GM12878 (cell line): Measurements from ENCODE around the gene FUBP1. TPM values are rescaled to one million over a fixed set of nuclear protein-coding genes. Genes with fewer than 3 reads are reported as not detected.

Experiments
- ATAC-seq: fragments of 200-7000 bp; cut with Tn5 transposase; 3 replicates; pipeline ENCODE4 v1.9.1; 2020; ENCODE audit warnings: mild to moderate bottlenecking, moderate library complexity
- Bru-seq: library from RNA; stranded (reverse); fragments of 400-500 nt; gene quantifications from one replicate; lab custom pipeline; 2021; lab: Mats Ljungman, UMichigan
- BruChase-seq, 2 experiments: library from RNA; stranded (reverse); fragments of 400-500 nt; gene quantifications; one replicate each; lab custom pipeline; 2021; lab: Mats Ljungman, UMichigan
- BruUV-seq: library from RNA; stranded (reverse); fragments of 400-500 nt; replicated peaks from 2 replicates; lab custom pipeline; 2021; lab: Mats Ljungman, UMichigan
- CTCF ChIA-PET: fragments of 300-600 bp; sonication (Branson Sonifier 250); formaldehyde crosslinking; extraction: SDS; loops from one replicate; lab custom pipeline; 2021; ENCODE audit warnings: inconsistent platforms; lab: Yijun Ruan, JAX
- POLR2A ChIA-PET: fragments of 350-600 bp; formaldehyde crosslinking; extraction: SDS; loops from one replicate; lab custom pipeline; 2021; ENCODE audit warnings: inconsistent platforms; lab: Charles Lee
- RAD21 ChIA-PET: fragments of 300-600 bp; sonication (Branson Sonifier 250); formaldehyde crosslinking; loops from one replicate; lab custom pipeline; 2023; ENCODE audit warnings: antibody characterized with exemption; ENCODE audit not compliant: unreplicated experiment; lab: Charles Lee
- SMC1A ChIA-PET: fragments of 300-600 bp; sonication (Branson Sonifier 250); formaldehyde crosslinking; loops from one replicate; lab custom pipeline; 2023; ENCODE audit not compliant: unreplicated experiment, uncharacterized antibody; lab: Charles Lee
- DNase-seq: peaks from one replicate; pipeline ENCODE4 v3.0.0-alpha.2; 2011; ENCODE audit warnings: low read depth, low spot score
- FAIRE-seq: peaks from 3 replicates; lab custom pipeline; 2011; peaks lifted over from hg19 to GRCh38; lab: Jason Lieb, UNC
- H2AFZ ChIP-seq: 2 replicates; pipeline ENCODE4 v1.6.0; 2011; ENCODE audit warnings: low read depth, low read length, control low read depth; ENCODE audit not compliant: control insufficient read depth
- H3K27ac ChIP-seq: 2 replicates; pipeline ENCODE4 v1.5.1; 2011; ENCODE audit warnings: control low read depth; ENCODE audit not compliant: control insufficient read depth, insufficient read depth
- H3K27me3 ChIP-seq, 2 experiments: replicated peaks in 1 of 2; 2 replicates each; pipeline versions ENCODE4 v1.6.0 to v1.6.1; 2011; ENCODE audit warnings: low read length in 1 of 2; ENCODE audit not compliant: control insufficient read depth in 2 of 2, insufficient read depth in 2 of 2
- H3K36me3 ChIP-seq, 2 experiments: 2 replicates each; pipeline ENCODE4 v1.5.1; 2011; ENCODE audit warnings: low read length in 1 of 2; ENCODE audit not compliant: control insufficient read depth in 2 of 2, insufficient read depth in 2 of 2
- H3K4me1 ChIP-seq: 2 replicates; pipeline ENCODE4 v1.6.1; 2011; ENCODE audit warnings: mild to moderate bottlenecking, low read length, moderate library complexity, mixed read lengths; ENCODE audit not compliant: control insufficient read depth, insufficient read depth
- H3K4me2 ChIP-seq: 2 replicates; pipeline ENCODE4 v1.6.0; 2011; ENCODE audit warnings: control low read depth; ENCODE audit not compliant: control insufficient read depth, insufficient read depth
- H3K4me3 ChIP-seq: fragments of 200-600 bp; sonication (generic); 2 replicates; pipeline ENCODE4 v1.5.1; 2016
- H3K79me2 ChIP-seq: 2 replicates; pipeline ENCODE4 v1.6.0; 2011; ENCODE audit warnings: low read length; ENCODE audit not compliant: control insufficient read depth, insufficient read depth
- H3K9ac ChIP-seq: 2 replicates; pipeline ENCODE4 v1.8.0; 2011; ENCODE audit warnings: low read length, control low read depth, mixed read lengths; ENCODE audit not compliant: control insufficient read depth, insufficient read depth
- H3K9me3 ChIP-seq: replicated peaks from 3 replicates; pipeline ENCODE4 v1.5.1; 2011; ENCODE audit warnings: mild to moderate bottlenecking, low read length; ENCODE audit not compliant: control insufficient read depth, insufficient read depth
- H4K20me1 ChIP-seq: 2 replicates; pipeline ENCODE4 v1.6.0; 2011; ENCODE audit not compliant: control insufficient read depth, insufficient read depth
- HDAC6 ChIP-seq: fragments of 200-600 bp; sonication (generic); IDR thresholded peaks from one replicate; pipeline ENCODE4 v1.8.0; 2017; ENCODE audit warnings: antibody characterized with exemption; ENCODE audit not compliant: unreplicated experiment
- KAT2A ChIP-seq: conservative IDR thresholded peaks from 2 replicates; pipeline ENCODE4 v1.6.1; 2011; ENCODE audit warnings: low read depth, low read length; ENCODE audit not compliant: control insufficient read depth
- MTA3 ChIP-seq: IDR thresholded peaks from 2 replicates; pipeline ENCODE4 v1.6.1; 2012; ENCODE audit warnings: low read length, inconsistent platforms, borderline replicate concordance
- NBN ChIP-seq: fragments of 450-650 bp; IDR thresholded peaks from 2 replicates; pipeline ENCODE4 v1.6.1; 2016
- NFXL1 ChIP-seq: fragments of 450-650 bp; IDR thresholded peaks from 2 replicates; pipeline ENCODE4 v1.6.1; 2017; ENCODE audit warnings: antibody characterized with exemption, mild to moderate bottlenecking, borderline replicate concordance
- NFYA ChIP-seq: IDR thresholded peaks from 2 replicates; pipeline ENCODE4 v1.6.1; 2011; ENCODE audit warnings: low read depth, mild to moderate bottlenecking, low read length, improper control_type of control experiment, borderline replicate concordance
- NR2F1 ChIP-seq: fragments of 450-650 bp; conservative IDR thresholded peaks from 2 replicates; pipeline ENCODE4 v1.6.1; 2017; ENCODE audit warnings: mild to moderate bottlenecking
- PBX3 ChIP-seq: IDR thresholded peaks from 2 replicates; pipeline ENCODE4 v1.6.1; 2011; ENCODE audit warnings: mild to moderate bottlenecking, low read depth, low read length, moderate library complexity; ENCODE audit not compliant: insufficient replicate concordance
- STAT3 ChIP-seq: IDR thresholded peaks from 2 replicates; pipeline ENCODE4 v1.6.1; 2011; ENCODE audit warnings: low read depth, low read length, improper control_type of control experiment
- TCF7 ChIP-seq: IDR thresholded peaks from 2 replicates; pipeline ENCODE4 v1.6.1; 2014; ENCODE audit warnings: antibody characterized with exemption, borderline replicate concordance
- YBX1 ChIP-seq: fragments of 450-650 bp; IDR thresholded peaks from 2 replicates; pipeline ENCODE4 v1.6.1; 2016; ENCODE audit warnings: antibody characterized with exemption
- ZNF274 ChIP-seq: IDR thresholded peaks from one replicate; pipeline ENCODE4 v1.8.0; 2011; ENCODE audit not compliant: insufficient read length, insufficient read depth
- WGBS: methylation state at CpG from one replicate; pipeline ENCODE4 v1.1.6; 2016; ENCODE audit warnings: low lambda C conversion rate; ENCODE audit not compliant: insufficient replicate concordance, insufficient coverage; ENCODE audit errors: missing lambda C conversion rate; 5-methylcytosine and 5-hydroxymethylcytosine counted together
- in situ Hi-C: fragments of 300-500 bp; cut with MboI; formaldehyde crosslinking; loops from 9 replicates; pipeline ENCODE4 v1.14.3; 2018; ENCODE audit warnings: mixed read lengths
- intact Hi-C: fragments of 100-400 bp; cut with micrococcal nuclease; formaldehyde crosslinking; loops from one replicate; pipeline ENCODE4 v1.14.2; 2022; ENCODE audit not compliant: unreplicated experiment
- long read RNA-seq, 2 experiments: library from polyadenylated mRNA; unstranded; transcript quantifications; one replicate each; pipeline ENCODE4 v2.0.0, GENCODE V29; 2019 to 2020
- polyA minus RNA-seq, 3 experiments: library from RNA; depleted of rRNA, polyadenylated mRNA; stranded (reverse); fragments of >200 nt; gene quantifications; 2 replicates each; pipeline ENCODE4 v1.2.3, GENCODE V29; 2011
- polyA plus RNA-seq, 11 experiments: library from polyadenylated mRNA; depleted of rRNA in 4 of 11; unstranded in 6 of 11; stranded (reverse) in 5 of 11; fragments of >200 nt; fragmentation: Nextera tagmentation in 4 of 11; fragmentation: Illumina TruSeq in 1 of 11; extraction: Ambion mirVana in 4 of 11; extraction: Trizol in 1 of 11; gene quantifications; 1 replicate in 1 of 11; 2 replicates in 10 of 11; pipeline versions ENCODE4 v1.2.1 to v1.2.3, GENCODE V29; 2011 to 2016; ENCODE audit warnings: inconsistent platforms in 2 of 11, missing spikeins in 2 of 11, low read depth in 1 of 11
- total RNA-seq, 4 experiments: library from RNA; depleted of rRNA in 3 of 4; stranded (reverse); fragments of >200 nt in 3 of 4; fragmentation: Illumina TruSeq in 1 of 4; extraction: Trizol in 1 of 4; gene quantifications; 2 replicates each; pipeline versions ENCODE4 v1.2.1 to v1.2.3, GENCODE V29; 2013 to 2021
- TF ChIP-seq, protein P1 (sequence below): IDR thresholded peaks from 2 replicates; pipeline ENCODE4 v1.6.1; 2012; ENCODE audit warnings: low read depth, low read length, improper control_type of control experiment

FUBP1 gene, protein sequence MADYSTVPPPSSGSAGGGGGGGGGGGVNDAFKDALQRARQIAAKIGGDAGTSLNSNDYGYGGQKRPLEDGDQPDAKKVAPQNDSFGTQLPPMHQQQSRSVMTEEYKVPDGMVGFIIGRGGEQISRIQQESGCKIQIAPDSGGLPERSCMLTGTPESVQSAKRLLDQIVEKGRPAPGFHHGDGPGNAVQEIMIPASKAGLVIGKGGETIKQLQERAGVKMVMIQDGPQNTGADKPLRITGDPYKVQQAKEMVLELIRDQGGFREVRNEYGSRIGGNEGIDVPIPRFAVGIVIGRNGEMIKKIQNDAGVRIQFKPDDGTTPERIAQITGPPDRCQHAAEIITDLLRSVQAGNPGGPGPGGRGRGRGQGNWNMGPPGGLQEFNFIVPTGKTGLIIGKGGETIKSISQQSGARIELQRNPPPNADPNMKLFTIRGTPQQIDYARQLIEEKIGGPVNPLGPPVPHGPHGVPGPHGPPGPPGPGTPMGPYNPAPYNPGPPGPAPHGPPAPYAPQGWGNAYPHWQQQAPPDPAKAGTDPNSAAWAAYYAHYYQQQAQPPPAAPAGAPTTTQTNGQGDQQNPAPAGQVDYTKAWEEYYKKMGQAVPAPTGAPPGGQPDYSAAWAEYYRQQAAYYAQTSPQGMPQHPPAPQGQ
- total RNA-seq (2013; cell fraction: nucleolus; rRNA removed): 1,069 and 1,115 TPM in 2 replicates
- 186 and 207 TPM in 2 replicates for total RNA-seq (2014; rRNA removed)
- total RNA-seq (2014; rRNA removed; fragmentation: Illumina TruSeq; extraction: Trizol): 244 and 247 TPM in 2 replicates
- 184 and 196 TPM in 2 replicates for total RNA-seq (2021)
- 100 TPM for polyA plus RNA-seq (2011; ENCODE audit: low read depth)
- 343 and 471 TPM in 2 replicates for polyA plus RNA-seq (2011; rRNA removed)
- 135 and 172 TPM in 2 replicates for polyA plus RNA-seq (2011; cell fraction: cytosol; rRNA removed)
- polyA plus RNA-seq (2011; cell fraction: nucleus; rRNA removed): 1,076 and 1,106 TPM in 2 replicates
- polyA plus RNA-seq (2012): 110 and 134 TPM in 2 replicates
- 209 and 221 TPM in 2 replicates for polyA plus RNA-seq (2014; fragmentation: Illumina TruSeq; extraction: Trizol)
- polyA plus RNA-seq (2014; fragmentation: Nextera tagmentation; extraction: Ambion mirVana): 100 to 1,000 TPM; 110 to 114 TPM
- 219 and 248 TPM in 2 replicates for polyA plus RNA-seq (2014; rRNA removed)
- 100 to 1,000 TPM; 136 to 142 TPM for polyA plus RNA-seq (2016; fragmentation: Nextera tagmentation; extraction: Ambion mirVana)
- polyA minus RNA-seq (2011; rRNA and poly(A)+ RNA removed): 206 and 246 TPM in 2 replicates
- polyA minus RNA-seq (2011; cell fraction: cytosol; rRNA and poly(A)+ RNA removed): 89.7 and 89.8 TPM in 2 replicates
- polyA minus RNA-seq (2011; cell fraction: nucleus; rRNA and poly(A)+ RNA removed): 400 and 534 TPM in 2 replicates
- percentile 99 among the genes with signal in this experiment for Bru-seq, nascent RNA
- BruChase-seq, experiment 1, labeled RNA remaining after a 6-hour chase: percentile 98 among the genes with signal in this experiment
- BruChase-seq, experiment 2, labeled RNA remaining after a 2-hour chase: percentile 99 among the genes with signal in this experiment
- long read RNA-seq, experiment 1, transcript FUBP1-203 (20 exons, 2,378 nt): major isoform, 12 of 87 reads
- long read RNA-seq, experiment 1, partial matches to known transcripts: 7 of 87 reads
- long read RNA-seq, experiment 1, other reads (novel, unspliced or antisense): 68 of 87 reads
- long read RNA-seq, experiment 2, transcript FUBP1-203 (20 exons, 2,378 nt): major isoform, 120 of 627 reads
- long read RNA-seq, experiment 2, partial matches to known transcripts: 167 of 627 reads
- long read RNA-seq, experiment 2, other reads (novel, unspliced or antisense): 339 of 627 reads

- peak within 1 kb of the TSS; percentile 86 for H3K4me2 ChIP-seq
- H3K4me3 ChIP-seq: peak within 1 kb of the TSS; percentile 95
- peaks cover 77% of the 10 kb centered on the region for H3K79me2 ChIP-seq
- peak within 1 kb of the TSS; percentile 100 for H3K9ac ChIP-seq
- ChIA-PET POLR2A (interaction anchor here (0.6 to 11.4 kb wide), 11 partner anchors 9 to 672 kb away, joined by 3 to 312 read pairs (median 3); partner anchors contain the start of genes DNAJB4 and ZZZ3), SMC1A (interaction anchor here (1.0 to 4.5 kb wide), 12 partner anchors 9 to 208 kb away, joined by 3 to 89 read pairs (median 6); partner anchors contain the start of gene DNAJB4), RAD21 (interaction anchor here (0.8 to 9.7 kb wide), 8 partner anchors 15 to 643 kb away, joined by 3 to 158 read pairs (median 4); partner anchors contain the start of genes DNAJB4 and IFI44L), CTCF (interaction anchor here (0.6 to 5.6 kb wide), 16 partner anchors 11 to 670 kb away, joined by 3 to 73 read pairs (median 4); partner anchors contain the start of genes DNAJB4, IFI44 and IFI44L)
- WGBS: under 1% methylated on average over 57 of the region's 57 CpGs
- no peaks in the 10 kb centered on the region for H3K27me3 ChIP-seq
- no peaks in the 10 kb centered on the region; the same call in 2 of the 3 replicates for H3K9me3 ChIP-seq
- peak within 1 kb of the TSS; percentile 70 for H2AFZ ChIP-seq
- no peaks in the 10 kb centered on the region; the same call in 1 of the 2 replicates for H3K4me1 ChIP-seq
- peaks cover 13% of the 10 kb centered on the region; the same call in 1 of the 2 replicates for H4K20me1 ChIP-seq
- peak within 1 kb of the TSS; percentile 100 for H3K27ac ChIP-seq
- peaks cover 0 to 10% of the 10 kb centered on the region in 2 experiments; a peak in 1 of 4 replicates for H3K36me3 ChIP-seq
- TSS peak; percentile 86 for BruUV-seq
- FAIRE-seq: peak; percentile 93
- in situ Hi-C loops (no loop called here), intact Hi-C loops (loop anchor here (1.0 to 5.0 kb wide), 6 partner anchors 25 to 1042 kb away; partner anchors contain the start of genes DNAJB4, IFI44L and ZZZ3)
- ATAC-seq: peak; percentile 78
- DNase-seq: peak; percentile 99
- TF ChIP-seq NR2F1: peak; percentile 34; the same call in 1 of the 2 replicates
- no peak for TF ChIP-seq TCF7
- TF ChIP-seq HDAC6: no peak
- no peak for TF ChIP-seq NFYA
- no peak for TF ChIP-seq YBX1
- peak; percentile 97 for TF ChIP-seq NBN
- no peak for TF ChIP-seq ZNF274
- TF ChIP-seq KAT2A: no peak
- no peak for TF ChIP-seq NFXL1
- TF ChIP-seq, protein P1, sequence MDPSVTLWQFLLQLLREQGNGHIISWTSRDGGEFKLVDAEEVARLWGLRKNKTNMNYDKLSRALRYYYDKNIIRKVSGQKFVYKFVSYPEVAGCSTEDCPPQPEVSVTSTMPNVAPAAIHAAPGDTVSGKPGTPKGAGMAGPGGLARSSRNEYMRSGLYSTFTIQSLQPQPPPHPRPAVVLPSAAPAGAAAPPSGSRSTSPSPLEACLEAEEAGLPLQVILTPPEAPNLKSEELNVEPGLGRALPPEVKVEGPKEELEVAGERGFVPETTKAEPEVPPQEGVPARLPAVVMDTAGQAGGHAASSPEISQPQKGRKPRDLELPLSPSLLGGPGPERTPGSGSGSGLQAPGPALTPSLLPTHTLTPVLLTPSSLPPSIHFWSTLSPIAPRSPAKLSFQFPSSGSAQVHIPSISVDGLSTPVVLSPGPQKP: no peak
- TF ChIP-seq STAT3: no peak
- no peak for TF ChIP-seq MTA3
- TF ChIP-seq PBX3: no peak
Observed at GRCh38 chr1:77978969-77979876, at the start of gene FUBP1. Gene FUBP1, minus strand, starts transcription at chr1:77979072. Its CDS starts 68 bp downstream, at chr1:77979004.
